K562 (cell line): ENCODE results near the gene ZNF791. TPM values are rescaled to one million over a fixed set of nuclear protein-coding genes. Genes with fewer than 3 reads are reported as not detected.
A peak's percentile ranks its signal among the peaks of the same experiment; 100 is the strongest.

ENCODE experiments used
- ARID2 ChIP-seq: fragments of 450-650 bp; IDR thresholded peaks from 2 replicates; pipeline ENCODE4 v1.6.1; 2017; ENCODE audit warnings: antibody characterized with exemption, mild to moderate bottlenecking
- CREM ChIP-seq: IDR thresholded peaks from 2 replicates; pipeline ENCODE4 v1.6.1; 2014; ENCODE audit warnings: antibody characterized with exemption, low read depth
- CXXC5 ChIP-seq: fragments of 250-450 bp; sonication (Bioruptor Pico); IDR thresholded peaks from 2 replicates; pipeline ENCODE4 v1.8.0; 2022; ENCODE audit warnings: inconsistent platforms, mild to moderate bottlenecking, moderate library complexity
- DEAF1 ChIP-seq: fragments of 450-650 bp; formaldehyde crosslinking; IDR thresholded peaks from 2 replicates; pipeline ENCODE4 v1.4.0; 2020; ENCODE audit warnings: mild to moderate bottlenecking, moderate library complexity
- RAD21 ChIP-seq, 2 experiments: fragments of 250-450 bp in 1 of 2; fragments of 450-650 bp in 1 of 2; sonication (Bioruptor Pico) in 1 of 2; formaldehyde crosslinking in 1 of 2; IDR thresholded peaks in 1 of 2; conservative IDR thresholded peaks in 1 of 2; 2 replicates each; pipeline versions ENCODE4 v1.4.0 to v1.8.0; 2020 to 2022; ENCODE audit warnings: mild to moderate bottlenecking in 2 of 2, moderate library complexity in 1 of 2
- SMC3 ChIP-seq: conservative IDR thresholded peaks from 2 replicates; pipeline ENCODE4 v1.6.1; 2011; ENCODE audit warnings: low read depth, low read length, improper control_type of control experiment; ENCODE audit not compliant: insufficient read depth
- STAG1 ChIP-seq: sonication (generic); formaldehyde crosslinking; IDR thresholded peaks from 2 replicates; pipeline ENCODE4 v1.5.0; 2020; ENCODE audit warnings: missing genetic modification reagents, borderline replicate concordance
- U2AF2 ChIP-seq: fragments of 200-400 bp; formaldehyde crosslinking; optimal IDR thresholded peaks from 2 replicates; pipeline ENCODE3; 2017; ENCODE audit warnings: low read depth, mild to moderate bottlenecking, low read length
- polyA plus RNA-seq, 8 experiments: library from polyadenylated mRNA; depleted of rRNA in 4 of 8; stranded (reverse) in 5 of 8; unstranded in 3 of 8; fragments of >200 nt; fragmentation: Nextera tagmentation in 2 of 8; fragmentation: Illumina TruSeq in 1 of 8; extraction: Ambion mirVana in 2 of 8; extraction: Trizol in 1 of 8; gene quantifications; 2 replicates each; pipeline versions ENCODE4 v1.2.1 to v1.2.3, GENCODE V29; 2011 to 2014; ENCODE audit warnings: inconsistent platforms in 1 of 8, missing spikeins in 1 of 8
- total RNA-seq, 7 experiments: library from RNA; depleted of rRNA in 6 of 7; stranded (reverse); fragments of >200 nt in 6 of 7; fragmentation: Illumina TruSeq in 2 of 7; extraction: Trizol in 2 of 7; gene quantifications; 2 replicates each; pipeline versions ENCODE4 v1.2.1 to v1.2.3, GENCODE V29; 2011 to 2021; ENCODE audit warnings: low replicate concordance in 1 of 7
- TF ChIP-seq, protein P1 (sequence below): sonication (generic); formaldehyde crosslinking; IDR thresholded peaks from 2 replicates; pipeline ENCODE4 v1.8.0; 2023; ENCODE audit warnings: mild to moderate bottlenecking, missing genetic modification reagents
- TF ChIP-seq, protein P2 (sequence below), 2 experiments: fragments of 150-350 bp in 1 of 2; IDR thresholded peaks; 2 replicates each; pipeline ENCODE4 v1.6.1; 2012 to 2016; ENCODE audit warnings: low read depth in 2 of 2, low read length in 2 of 2, mild to moderate bottlenecking in 1 of 2, moderate library complexity in 1 of 2
- TF ChIP-seq, protein P3 (sequence below), 2 experiments: fragments of 450-650 bp; formaldehyde crosslinking in 1 of 2; IDR thresholded peaks; 2 replicates each; pipeline versions ENCODE4 v1.4.0 to v1.6.1; 2014 to 2020; ENCODE audit warnings: mild to moderate bottlenecking in 2 of 2, borderline replicate concordance in 1 of 2, low read depth in 1 of 2

ZNF791 gene
- total and polyA plus RNA-seq, 9 of the 15 experiments (the other 6 are each of a cell fraction or from before 2014, with no cell fraction given) = 7.8 to 22.7 (median 13.1) TPM

DNA sequence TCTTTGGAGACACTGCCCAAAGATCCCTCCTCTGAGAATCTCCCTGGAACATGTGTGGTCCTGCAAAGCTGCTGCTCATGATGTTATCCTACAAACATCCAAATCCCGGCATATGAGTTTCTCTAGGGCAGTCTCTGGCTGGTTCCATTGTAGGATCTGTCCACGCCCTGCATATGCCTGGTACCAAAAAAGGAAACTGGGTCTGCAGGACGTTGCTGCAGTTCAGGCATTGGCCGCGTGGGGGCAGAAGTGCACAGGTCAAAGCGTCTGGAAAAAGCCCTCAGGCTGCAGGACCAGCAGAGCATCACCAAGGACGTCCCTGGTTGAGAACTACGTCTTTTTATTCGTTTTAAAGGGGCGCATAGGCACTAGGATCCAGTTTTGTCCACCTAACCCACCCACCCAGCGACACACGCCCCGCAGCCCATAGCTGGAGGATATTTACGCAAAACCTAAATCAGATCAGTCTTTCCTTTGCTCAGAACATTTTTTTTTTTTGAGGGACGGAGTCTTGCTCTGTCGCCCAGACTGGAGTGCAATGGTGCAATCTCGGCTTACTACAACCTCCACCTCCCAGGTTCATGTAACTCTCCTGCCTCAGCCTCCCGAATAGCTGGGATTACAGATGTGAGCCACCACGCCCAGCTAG lies 46.6 kb upstream of the ZNF791 start (continued):
- 0 out of 2 replicates have a peak, but pooled peaks have one; percentile 17 for TF ChIP-seq DEAF1 (CRISPR knock-in tag)
- peak; percentile 81 for TF ChIP-seq SMC3
- TF ChIP-seq U2AF2 = no peak
- TF ChIP-seq STAG1 (CRISPR knock-in tag) = peak; percentile 61; the same call in 1 of the 2 replicates
- 0 out of 2 replicates have a peak, but pooled peaks have one; percentile 24 for TF ChIP-seq ARID2
- TF ChIP-seq CREM = peak; percentile 33; the same call in 1 of the 2 replicates
- peak; percentile 37 to 83 for TF ChIP-seq RAD21 (CRISPR knock-in tag; conservative IDR thresholded peaks at IDR 0.05 in 1 of 2, IDR thresholded peaks at IDR 0.05 in 1 of 2)
- TF ChIP-seq, protein P1, sequence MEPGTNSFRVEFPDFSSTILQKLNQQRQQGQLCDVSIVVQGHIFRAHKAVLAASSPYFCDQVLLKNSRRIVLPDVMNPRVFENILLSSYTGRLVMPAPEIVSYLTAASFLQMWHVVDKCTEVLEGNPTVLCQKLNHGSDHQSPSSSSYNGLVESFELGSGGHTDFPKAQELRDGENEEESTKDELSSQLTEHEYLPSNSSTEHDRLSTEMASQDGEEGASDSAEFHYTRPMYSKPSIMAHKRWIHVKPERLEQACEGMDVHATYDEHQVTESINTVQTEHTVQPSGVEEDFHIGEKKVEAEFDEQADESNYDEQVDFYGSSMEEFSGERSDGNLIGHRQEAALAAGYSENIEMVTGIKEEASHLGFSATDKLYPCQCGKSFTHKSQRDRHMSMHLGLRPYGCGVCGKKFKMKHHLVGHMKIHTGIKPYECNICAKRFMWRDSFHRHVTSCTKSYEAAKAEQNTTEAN = no peak
- TF ChIP-seq, protein P2, sequence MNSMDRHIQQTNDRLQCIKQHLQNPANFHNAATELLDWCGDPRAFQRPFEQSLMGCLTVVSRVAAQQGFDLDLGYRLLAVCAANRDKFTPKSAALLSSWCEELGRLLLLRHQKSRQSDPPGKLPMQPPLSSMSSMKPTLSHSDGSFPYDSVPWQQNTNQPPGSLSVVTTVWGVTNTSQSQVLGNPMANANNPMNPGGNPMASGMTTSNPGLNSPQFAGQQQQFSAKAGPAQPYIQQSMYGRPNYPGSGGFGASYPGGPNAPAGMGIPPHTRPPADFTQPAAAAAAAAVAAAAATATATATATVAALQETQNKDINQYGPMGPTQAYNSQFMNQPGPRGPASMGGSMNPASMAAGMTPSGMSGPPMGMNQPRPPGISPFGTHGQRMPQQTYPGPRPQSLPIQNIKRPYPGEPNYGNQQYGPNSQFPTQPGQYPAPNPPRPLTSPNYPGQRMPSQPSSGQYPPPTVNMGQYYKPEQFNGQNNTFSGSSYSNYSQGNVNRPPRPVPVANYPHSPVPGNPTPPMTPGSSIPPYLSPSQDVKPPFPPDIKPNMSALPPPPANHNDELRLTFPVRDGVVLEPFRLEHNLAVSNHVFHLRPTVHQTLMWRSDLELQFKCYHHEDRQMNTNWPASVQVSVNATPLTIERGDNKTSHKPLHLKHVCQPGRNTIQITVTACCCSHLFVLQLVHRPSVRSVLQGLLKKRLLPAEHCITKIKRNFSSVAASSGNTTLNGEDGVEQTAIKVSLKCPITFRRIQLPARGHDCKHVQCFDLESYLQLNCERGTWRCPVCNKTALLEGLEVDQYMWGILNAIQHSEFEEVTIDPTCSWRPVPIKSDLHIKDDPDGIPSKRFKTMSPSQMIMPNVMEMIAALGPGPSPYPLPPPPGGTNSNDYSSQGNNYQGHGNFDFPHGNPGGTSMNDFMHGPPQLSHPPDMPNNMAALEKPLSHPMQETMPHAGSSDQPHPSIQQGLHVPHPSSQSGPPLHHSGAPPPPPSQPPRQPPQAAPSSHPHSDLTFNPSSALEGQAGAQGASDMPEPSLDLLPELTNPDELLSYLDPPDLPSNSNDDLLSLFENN (IDR thresholded peaks at IDR 0.05; ENCODE audit: low read depth in 2 of 2, low read length in 2 of 2) = no peak
- TF ChIP-seq CXXC5 = peak; percentile 35; the same call in 1 of the 2 replicates
- TF ChIP-seq, protein P3, sequence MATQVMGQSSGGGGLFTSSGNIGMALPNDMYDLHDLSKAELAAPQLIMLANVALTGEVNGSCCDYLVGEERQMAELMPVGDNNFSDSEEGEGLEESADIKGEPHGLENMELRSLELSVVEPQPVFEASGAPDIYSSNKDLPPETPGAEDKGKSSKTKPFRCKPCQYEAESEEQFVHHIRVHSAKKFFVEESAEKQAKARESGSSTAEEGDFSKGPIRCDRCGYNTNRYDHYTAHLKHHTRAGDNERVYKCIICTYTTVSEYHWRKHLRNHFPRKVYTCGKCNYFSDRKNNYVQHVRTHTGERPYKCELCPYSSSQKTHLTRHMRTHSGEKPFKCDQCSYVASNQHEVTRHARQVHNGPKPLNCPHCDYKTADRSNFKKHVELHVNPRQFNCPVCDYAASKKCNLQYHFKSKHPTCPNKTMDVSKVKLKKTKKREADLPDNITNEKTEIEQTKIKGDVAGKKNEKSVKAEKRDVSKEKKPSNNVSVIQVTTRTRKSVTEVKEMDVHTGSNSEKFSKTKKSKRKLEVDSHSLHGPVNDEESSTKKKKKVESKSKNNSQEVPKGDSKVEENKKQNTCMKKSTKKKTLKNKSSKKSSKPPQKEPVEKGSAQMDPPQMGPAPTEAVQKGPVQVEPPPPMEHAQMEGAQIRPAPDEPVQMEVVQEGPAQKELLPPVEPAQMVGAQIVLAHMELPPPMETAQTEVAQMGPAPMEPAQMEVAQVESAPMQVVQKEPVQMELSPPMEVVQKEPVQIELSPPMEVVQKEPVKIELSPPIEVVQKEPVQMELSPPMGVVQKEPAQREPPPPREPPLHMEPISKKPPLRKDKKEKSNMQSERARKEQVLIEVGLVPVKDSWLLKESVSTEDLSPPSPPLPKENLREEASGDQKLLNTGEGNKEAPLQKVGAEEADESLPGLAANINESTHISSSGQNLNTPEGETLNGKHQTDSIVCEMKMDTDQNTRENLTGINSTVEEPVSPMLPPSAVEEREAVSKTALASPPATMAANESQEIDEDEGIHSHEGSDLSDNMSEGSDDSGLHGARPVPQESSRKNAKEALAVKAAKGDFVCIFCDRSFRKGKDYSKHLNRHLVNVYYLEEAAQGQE (IDR thresholded peaks at IDR 0.05; ENCODE audit: borderline replicate concordance) = peak; percentile 73; the same call in 1 of the 2 replicates
- TF ChIP-seq, protein P3 (CRISPR knock-in tag; IDR thresholded peaks at IDR 0.05; ENCODE audit: low read depth) = no peak
